Sigmoid colon (tissue), 4 donors: Measurements from ENCODE around the gene TBCCD1.

Experiments
- CTCF ChIP-seq, 4 experiments: fragments of 450-650 bp in 3 of 4; fragments of 200-600 bp in 1 of 4; IDR thresholded peaks; one replicate each; pipeline ENCODE4 v1.5.1; 2016 to 2019; ENCODE audit warnings: antibody characterized with exemption in 4 of 4, mild to moderate bottlenecking in 3 of 4, moderate library complexity in 2 of 4
- POLR2A ChIP-seq, 2 donors: fragments of 450-650 bp; IDR thresholded peaks; one replicate each; pipeline ENCODE4 v1.6.1; 2016; ENCODE audit warnings: antibody characterized with exemption in 2 of 2, mild to moderate bottlenecking in 2 of 2, moderate library complexity in 2 of 2
- POLR2AphosphoS5 ChIP-seq, 4 donors: sonication (generic); formaldehyde crosslinking; IDR thresholded peaks; one replicate each; pipeline ENCODE4 v1.6.1; 2017; ENCODE audit warnings: antibody characterized with exemption in 4 of 4

- TF ChIP-seq CTCF (IDR thresholded peaks at IDR 0.05): no peak
- no peak for TF ChIP-seq POLR2A (IDR thresholded peaks at IDR 0.05)
- TF ChIP-seq POLR2AphosphoS5 (IDR thresholded peaks at IDR 0.05): no peak
Observed at GRCh38 chr3:186600896-186601295, 33.8 kb upstream of the TBCCD1 start.
